Left cardiac atrium (tissue), 4 donors: ENCODE results near the gene TCF4. TPM values are rescaled to one million over a fixed set of nuclear protein-coding genes. Genes with fewer than 3 reads are reported as not detected.

Experiments
- ATAC-seq, 2 donors: fragments of 200-7000 bp; cut with Tn5 transposase; one replicate each; pipeline ENCODE4 v1.9.1; 2020; ENCODE audit warnings: mild to moderate bottlenecking in 2 of 2, moderate library complexity in 2 of 2
- DNase-seq: peaks from one replicate; pipeline ENCODE4 v3.0.0-alpha.2; 2020
- intact Hi-C, 2 donors: fragments of 100-400 bp; cut with DNase I; formaldehyde crosslinking; loops; one replicate each; pipeline versions ENCODE4 v1.14.1 to v1.15.1; 2022 to 2023
- total RNA-seq, 2 donors: library from RNA; stranded (reverse); fragmentation: NEBNext Ultra II Directional; extraction: Animal tissue kit (Norgen Biotek cat#: 25700); gene quantifications; one replicate each; pipeline ENCODE4 v1.2.1, GENCODE V29; 2021
- donor health status: DM: no; HTN: yes; CAD: no.
- donor health status: DM: no; HTN: yes; CAD: no; lungs with severe emphysema.
- donor health status: DM: yes; HTN: yes; CAD: no.
- donor health status: Dilated cardiomyopathy.

The TCF4 gene
- total RNA-seq, 2 donors from 2014 or later: 58.5 to 77.4 TPM

DNA sequence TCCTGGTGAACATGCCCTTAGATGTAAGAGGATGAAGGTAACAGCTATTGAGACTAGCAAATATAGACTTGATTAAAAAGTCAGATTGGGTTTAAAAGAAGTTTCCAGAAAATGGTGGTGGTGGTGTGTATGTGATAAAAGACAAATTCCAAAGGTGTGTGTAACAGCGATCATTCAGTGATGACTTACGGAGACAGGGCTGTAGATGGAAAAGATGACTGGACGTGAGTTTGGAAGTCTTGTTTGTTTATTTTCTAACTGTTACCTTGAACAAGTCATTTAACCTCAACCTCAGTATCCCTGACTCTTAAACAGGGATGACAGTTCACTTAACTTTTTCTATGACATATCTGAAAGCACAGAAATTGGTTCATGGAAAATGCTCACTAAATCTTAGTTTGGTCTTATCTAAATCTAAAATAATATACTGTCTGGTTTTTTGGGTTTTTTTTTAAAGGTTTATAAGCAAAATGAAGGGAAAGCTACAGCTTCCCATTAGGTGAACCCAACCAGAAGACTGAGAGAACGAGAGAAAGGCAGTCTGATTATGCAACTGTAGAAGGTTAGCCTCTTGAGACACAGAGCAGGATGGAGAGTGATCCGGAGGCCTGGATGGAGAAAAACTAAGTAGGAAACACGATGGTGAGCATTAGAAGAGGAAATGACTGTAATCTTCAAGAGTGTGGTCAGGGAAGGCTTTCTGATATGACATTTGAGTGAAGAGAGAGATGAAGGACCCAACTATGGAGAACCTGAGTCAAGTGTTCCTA, 71.9 kb downstream of the TCF4 start:
- DNase-seq (no peak), ATAC-seq (no peak)
- intact Hi-C loops: loop anchor here in 1 of 2 donors (10.0 kb wide), 1 partner anchor 69 kb away; the partner anchor contains the start of gene TCF4

DNA sequence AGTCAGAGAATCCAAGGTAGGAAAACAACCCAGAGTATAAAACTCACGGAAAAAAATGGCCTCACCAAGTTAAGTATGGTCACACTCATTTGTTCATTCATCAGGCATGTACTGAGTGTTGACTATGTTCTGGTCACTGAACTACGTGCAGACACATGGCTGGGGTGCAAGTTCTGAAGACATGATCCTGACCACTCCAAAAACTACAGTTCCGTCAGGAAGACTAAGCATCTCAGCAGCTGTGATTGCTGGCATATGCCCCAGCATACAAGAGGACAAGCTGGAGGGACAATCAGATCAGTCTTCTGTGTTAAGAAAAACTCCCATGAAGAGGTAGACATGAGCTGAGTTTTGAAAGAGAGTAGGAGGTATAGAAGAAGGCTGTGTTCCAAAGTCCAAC, 72.8 kb downstream of the TCF4 start:
- DNase-seq: peak; percentile 26
- intact Hi-C loops: loop anchor here in 1 of 2 donors (10.0 kb wide), 1 partner anchor 70 kb away; the partner anchor contains the start of gene TCF4
- peak in 1 of 2 donors; percentile 70 for ATAC-seq

DNA sequence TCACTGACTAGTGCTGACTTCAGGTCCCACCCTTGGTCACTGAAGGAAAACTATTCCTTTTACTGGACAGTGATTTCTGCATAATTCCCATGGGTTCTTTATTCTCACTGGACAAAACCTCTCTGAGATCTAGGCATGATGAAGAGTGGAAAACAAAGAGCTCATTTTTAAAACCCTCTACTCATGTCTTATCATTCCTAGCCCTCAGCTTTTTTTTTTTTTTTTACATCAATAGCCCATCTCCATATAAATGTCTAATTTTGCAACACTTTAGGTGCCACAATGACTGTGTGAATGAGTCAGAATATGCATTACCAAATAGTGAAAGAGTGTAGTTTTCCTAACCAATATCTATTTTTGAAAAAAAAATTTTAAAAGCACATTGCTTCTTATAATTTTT, 74.8 kb downstream of the TCF4 start:
- ATAC-seq (no peak), DNase-seq (no peak)
- intact Hi-C loops: loop anchor here in 1 of 2 donors (10.0 kb wide), 1 partner anchor 72 kb away; the partner anchor contains the start of gene TCF4

DNA sequence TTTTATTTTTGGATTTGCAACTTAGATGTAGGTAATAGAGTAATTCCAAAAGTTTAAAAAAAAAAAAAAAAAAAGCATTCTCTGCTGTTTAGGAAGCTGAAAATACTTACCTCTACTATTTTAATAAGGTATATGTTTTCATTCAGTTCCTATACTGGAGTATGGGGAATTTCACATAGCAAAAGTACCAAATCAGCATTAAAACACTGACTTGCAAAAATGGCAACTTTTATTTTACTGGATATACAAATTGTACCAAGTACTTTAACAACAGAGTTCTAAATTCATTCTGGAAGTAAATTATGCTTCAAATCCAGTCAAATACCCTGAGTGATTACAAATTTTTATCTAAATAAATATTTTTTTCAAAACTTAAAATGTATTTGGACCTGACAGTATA, 76.7 kb downstream of the TCF4 start:
- ATAC-seq (no peak), DNase-seq (no peak)
- intact Hi-C loops: loop anchor here in 1 of 2 donors (10.0 kb wide), 1 partner anchor 74 kb away; the partner anchor contains the start of gene TCF4

DNA sequence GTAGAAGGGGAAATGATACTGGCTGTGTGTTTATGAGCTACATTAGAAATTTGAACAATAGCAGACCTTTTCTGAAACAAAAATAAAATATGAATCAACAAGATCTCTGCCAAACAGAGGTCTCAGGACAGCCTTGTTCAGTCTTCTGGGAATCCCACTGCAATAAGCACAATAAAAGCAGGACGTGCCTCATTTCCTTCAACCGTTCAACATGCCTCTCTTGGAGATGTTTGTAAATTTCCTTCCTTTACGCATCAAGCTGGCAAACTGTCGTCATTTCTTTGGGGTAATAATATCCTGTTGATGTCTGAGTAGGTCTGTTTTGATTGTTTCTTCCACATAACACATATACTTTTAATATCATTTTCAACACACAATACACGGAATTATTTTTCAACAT, 77.2 kb downstream of the TCF4 start:
- no peak for DNase-seq
- intact Hi-C loops: loop anchor here in 1 of 2 donors (10.0 kb wide), 1 partner anchor 74 kb away; the partner anchor contains the start of gene TCF4
- peak; percentile 77 for ATAC-seq

DNA sequence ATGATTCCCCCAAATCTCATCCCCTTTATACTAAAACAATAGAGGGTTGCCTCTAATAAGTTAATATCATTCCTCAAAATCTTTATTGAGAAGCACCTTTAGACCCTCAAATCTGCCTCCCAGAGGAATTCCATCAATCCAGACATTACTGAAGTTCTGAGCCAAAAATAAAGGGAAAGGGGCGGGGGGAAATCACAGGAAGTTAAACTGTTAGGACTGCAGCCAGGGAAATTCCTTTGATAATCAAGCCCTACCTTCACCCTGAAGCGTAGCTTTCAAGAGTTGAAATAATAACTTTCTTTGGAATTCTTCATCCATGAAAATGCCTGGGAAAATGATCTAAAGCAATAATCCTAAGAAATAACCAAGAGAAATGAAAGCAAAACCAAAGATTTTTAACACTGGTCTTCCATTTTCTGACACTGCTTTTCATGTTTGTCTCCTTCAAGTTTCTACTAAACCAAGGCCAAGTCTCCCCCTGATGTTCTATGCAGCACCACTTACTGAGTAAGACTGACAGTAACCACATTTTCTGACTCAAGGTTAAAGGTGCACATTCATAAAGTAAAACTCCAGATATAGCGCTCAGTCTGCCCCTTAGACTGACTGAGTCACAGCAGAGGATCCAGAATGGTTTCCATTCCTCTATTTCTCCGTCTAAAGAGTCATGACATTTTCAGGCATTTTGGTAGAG, 78.2 kb downstream of the TCF4 start:
- peak; percentile 50 to 69 for ATAC-seq

DNA sequence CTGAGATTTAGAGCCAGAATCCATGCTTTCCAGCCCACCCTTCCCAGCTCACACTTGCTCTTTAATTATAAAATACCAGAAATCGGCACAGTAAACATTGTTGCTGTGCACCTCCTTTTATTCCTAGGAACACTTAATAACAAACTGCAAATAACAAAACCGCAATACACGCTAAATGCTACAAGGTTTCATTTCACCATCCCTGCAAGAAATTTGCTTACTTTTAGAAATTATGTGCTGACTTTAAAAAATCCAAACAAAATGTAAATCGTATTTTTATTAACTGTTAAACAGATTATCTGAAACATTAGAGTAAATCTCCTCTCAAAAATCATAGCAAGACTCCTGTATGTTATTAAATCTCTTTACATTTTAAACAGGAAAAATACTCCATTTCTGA, 79.3 kb downstream of the TCF4 start:
- ATAC-seq: no peak
- intact Hi-C loops: no loop called here
- no peak for DNase-seq

More for the DNA sequence above, 78.2 kb downstream of the TCF4 start:
- intact Hi-C loops: loop anchor here in 1 of 2 donors (10.0 kb wide), 1 partner anchor 75 kb away; the partner anchor contains the start of gene TCF4
- no peak for DNase-seq

DNA sequence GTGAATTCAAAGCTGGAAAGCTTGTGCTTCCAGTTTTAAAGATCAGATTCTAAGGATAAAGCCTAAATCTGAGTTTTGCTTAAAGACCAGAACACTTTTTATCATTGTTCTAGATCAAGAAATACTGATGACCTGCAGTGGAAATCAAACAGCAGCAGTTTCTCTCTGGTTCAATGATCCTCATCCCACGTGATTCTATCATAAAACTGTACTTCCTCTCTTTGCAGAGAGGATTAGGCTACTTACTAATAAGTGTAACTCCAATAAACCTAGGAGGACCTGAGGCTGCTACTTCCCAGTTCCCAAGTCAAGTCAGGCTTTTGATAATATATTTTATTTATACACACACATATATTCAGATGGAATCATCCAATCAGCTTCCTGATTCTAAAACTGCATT, 81.9 kb downstream of the TCF4 start:
- DNase-seq: no peak
- intact Hi-C loops: no loop called here
- ATAC-seq: no peak

DNA sequence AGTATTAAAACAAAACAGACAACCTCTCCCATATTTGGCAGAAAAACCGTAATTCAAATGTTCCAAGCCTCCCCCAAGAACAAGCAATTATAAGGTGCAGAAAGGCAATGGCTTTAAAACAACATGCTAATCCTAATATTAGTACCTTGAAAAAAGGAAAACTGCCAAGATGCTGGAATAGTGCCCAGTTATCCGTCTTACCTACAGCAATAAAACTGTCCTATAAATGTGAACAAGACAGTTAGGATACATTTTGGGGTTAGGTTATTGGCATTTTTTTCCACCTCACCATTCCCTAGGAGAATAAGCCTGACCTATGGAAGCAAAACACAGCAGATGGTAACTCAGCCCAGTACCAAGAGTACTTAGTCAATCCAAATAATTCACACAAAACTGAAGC, 83.2 kb downstream of the TCF4 start:
- intact Hi-C loops: no loop called here
- DNase-seq: no peak
- ATAC-seq: no peak

DNA sequence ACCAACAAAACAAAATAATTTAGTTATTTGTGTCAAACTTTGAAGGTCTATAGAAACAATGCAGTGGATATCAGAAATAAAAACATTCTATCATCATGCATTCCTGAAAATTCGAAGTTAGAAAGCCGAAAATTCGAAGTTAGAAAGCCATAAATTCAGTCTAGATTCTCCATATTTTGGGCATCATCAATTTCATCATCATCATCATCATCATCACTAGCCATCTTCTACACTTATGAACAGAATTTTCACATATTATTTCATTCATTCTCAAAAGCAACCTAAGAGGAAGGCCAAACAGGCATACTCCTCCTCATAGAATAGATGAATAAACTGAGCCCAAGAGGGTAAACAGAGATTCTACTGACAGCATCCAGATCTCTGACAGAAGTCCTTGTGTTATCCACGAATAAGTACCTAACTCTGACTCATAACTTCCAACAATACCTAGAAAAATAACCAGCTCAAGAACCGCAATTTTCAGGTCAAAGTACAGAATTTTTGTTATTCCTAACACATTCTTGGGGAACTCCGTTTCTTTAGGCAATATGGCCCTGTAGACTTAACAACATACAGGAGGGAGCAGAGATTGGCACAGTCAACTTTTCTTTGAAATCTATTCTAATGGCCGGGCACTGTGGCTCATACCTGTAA, 84.7 kb downstream of the TCF4 start:
- DNase-seq (no peak), ATAC-seq (no peak)
- intact Hi-C loops: no loop called here

DNA sequence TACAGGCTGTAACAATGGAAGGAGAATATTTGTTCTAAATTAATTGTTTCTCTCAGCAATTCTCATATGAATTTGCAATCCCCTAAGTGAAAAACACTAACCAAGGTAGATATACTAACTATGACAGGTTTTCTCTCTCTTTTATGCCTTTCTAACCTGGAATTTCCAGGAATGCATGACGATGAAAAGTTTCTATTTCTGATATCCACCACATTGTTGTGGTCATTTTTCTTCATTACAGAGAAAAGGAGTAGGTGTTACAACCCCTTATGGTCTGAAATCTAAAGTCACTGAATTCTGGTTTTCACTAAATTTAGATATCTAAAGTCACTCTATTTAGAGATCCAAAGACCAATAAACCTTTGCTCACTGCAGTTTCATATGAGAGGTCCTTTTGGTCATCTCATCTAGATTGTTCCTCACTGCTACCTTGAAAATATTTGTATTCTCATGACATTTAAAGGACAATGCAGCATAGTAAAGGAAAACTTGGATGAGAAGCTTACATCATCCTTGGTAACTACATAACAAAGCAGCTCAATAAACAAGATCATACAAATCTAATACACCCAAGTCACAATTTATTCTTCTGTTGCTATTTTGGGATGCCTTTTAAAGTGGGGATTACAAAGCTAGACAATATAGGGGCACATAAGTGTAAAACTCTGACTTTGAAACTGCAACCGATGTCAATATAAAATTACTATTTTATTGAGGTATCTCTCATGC, 85.8 kb downstream of the TCF4 start:
- DNase-seq (no peak), ATAC-seq (no peak)
- intact Hi-C loops: no loop called here

DNA sequence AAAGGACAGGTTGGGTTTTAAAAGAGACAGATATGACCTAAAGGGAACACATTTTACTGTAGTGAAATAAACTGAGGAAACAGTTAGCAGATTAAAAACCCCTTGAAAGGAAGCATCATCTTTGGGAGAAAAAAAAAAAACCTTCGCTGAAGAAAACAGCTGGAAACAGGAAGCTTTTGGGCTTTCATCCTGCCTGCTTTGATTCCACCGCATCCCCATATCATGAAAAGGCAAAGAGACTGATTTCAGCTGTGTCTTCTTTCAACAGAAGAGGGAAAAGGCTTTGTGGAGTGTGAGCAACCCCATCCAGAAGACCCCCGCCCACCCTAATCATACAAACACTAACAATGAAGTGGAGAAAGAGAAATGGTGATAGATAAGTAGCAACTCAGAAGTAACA, 86.4 kb downstream of the TCF4 start:
- ATAC-seq (no peak), DNase-seq (no peak)
- intact Hi-C loops: no loop called here

DNA sequence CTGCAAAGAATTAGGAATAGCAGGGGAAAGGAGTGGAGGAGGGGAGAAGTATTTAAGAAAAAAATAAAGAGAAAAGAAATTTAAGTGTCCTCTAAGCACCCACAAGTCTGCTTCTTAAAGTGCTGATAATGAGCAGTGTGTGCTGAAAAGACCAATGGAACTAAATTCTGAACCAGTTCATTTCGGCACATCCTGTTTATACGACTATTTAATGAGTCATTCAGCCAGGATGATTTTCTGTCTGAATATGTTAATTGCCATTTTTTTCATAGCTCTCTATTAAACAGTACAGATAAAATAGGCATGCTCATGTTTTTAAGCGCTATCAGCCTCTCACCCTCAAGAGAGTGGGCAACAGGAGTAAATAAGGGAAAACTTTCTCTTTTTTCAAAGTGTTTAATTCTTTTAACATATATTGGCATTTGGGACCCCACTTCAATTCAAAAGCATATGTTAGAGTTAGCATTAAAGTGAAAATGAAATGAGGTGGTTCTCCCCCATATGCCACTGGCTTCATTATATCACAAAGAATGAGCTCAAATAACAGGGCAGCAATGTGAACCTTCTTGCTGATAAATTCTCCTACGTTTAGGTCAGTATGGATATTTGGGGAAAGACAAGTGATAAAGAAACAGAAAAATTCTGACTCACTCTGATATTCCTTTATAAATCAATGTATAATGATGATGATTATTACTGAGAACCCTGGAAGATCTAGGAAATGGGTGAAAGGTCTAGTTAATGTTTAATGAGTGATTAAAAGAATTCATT, 87.5 kb downstream of the TCF4 start:
- ATAC-seq (peak; percentile 41 to 75), DNase-seq (no peak)
- intact Hi-C loops: no loop called here

DNA sequence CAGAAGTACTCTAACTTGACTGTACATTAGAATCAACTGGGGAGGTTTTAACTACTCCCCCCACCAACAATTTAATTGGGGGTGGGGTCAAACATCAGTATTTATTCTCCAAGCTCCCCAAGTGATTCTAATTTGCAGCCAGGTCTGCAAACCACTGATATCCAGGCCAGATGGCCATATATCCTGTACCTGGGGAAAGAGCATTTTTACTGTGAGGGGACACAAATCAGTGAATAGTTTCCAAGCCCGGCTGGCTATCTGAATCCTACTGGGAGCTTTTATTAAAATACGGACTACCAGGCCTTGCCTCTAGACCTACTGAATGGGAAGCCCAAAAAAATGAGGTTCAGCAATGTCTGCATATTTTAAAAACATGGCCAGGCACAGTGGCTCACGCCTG, 88.5 kb downstream of the TCF4 start:
- ATAC-seq (no peak), DNase-seq (no peak)
- intact Hi-C loops: no loop called here

DNA sequence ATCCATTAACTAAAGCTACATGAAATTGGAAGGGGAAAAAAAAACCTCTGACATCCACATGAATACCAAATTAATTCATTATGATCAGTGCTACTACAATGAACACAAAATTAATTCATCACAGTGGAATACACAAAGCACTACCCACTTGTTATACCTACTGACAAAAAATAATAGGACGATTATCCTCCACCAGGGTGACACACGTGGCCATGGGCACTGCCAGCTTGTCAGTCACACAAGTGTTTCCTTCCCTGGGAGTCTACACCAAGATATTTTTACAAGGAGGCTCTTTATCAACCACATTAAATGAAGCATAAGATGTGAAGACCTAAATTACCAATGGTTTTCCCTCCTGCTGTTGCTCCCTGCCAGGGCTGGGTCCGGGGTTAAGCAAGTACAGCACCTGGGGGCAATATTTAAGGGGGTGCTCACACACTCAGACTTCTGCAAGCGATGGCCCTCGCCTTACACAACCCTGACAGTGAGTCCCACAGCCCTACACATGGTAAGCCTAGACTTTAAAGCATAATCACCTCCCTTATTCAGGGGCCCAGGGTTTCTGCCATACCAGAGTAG, 90.1 kb downstream of the TCF4 start:
- intact Hi-C loops: no loop called here
- DNase-seq (no peak), ATAC-seq (no peak)

DNA sequence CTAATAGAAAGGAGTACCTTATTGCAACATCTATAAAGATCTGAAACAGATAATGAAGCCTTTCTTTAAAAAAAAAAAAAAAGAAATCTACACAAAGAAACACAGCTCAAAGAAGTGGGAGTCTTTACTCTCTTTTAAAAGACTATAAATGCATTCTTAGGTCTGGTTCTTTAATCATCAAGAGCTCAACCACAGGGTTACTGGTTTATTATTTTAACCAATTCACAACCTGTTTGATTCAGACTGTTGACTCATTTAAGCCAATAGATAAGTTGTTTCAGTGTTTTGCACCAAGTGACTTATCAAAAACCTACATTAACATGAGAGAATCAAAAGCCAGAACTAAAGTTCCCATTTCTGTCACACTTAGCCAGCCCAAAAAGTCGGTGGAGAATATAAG, 93.1 kb downstream of the TCF4 start:
- intact Hi-C loops: no loop called here
- DNase-seq: no peak
- no peak for ATAC-seq

DNA sequence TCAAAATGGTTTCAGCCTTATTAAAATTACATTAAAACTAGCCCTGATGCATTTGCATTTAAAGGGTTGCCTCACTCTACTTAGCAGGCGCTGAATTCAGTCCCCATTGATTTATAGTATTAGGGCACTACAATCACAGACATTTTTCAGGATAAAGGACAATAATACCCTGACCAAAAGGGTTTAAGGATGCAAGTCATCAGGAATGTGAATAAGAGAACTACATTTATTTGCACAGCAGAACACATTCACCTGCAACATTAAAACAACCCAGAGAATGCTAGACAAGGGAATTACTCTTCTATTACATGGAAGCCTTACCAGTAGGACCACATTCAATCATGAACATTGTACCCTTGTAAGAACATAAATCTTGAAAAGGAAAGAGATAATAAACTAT, 93.6 kb downstream of the TCF4 start:
- ATAC-seq (no peak), DNase-seq (no peak)
- intact Hi-C loops: no loop called here

DNA sequence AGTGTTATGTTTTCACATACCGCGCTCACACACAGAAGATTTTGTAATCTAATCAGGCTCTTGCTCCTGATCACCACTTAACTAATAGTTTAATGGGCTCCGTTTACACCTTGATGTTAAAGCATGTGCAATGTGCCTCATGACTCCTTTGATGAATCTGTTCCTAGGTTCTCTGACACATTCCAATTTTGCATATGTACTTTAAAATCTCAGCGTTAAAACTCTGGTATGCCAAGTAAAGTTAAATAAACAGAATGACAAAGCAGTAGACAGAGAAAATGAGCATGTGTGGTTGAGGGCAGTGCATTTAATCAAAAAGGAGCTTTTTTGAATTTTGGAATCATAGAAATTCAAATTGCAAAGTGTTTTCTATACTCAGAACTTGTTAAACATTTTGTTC, 96.4 kb downstream of the TCF4 start:
- ATAC-seq (no peak), DNase-seq (no peak)
- intact Hi-C loops: no loop called here
